GM18505 (cell line): ENCODE results near the gene AP2S1.
"Not testable (repeated sequence)": the region's sequence is repeated elsewhere in the genome, so short reads cannot be mapped to it uniquely, and the experiment has no call there.

ENCODE experiments used
- ATAC-seq: cut with Tn5 transposase; IDR thresholded peaks from one replicate; pipeline ENCODE4 v1.9.1; 2021; ENCODE audit not compliant: unreplicated experiment
- POLR2A ChIP-seq: IDR thresholded peaks from 4 replicates; pipeline ENCODE4 v1.6.1; 2011; ENCODE audit warnings: borderline replicate concordance; ENCODE audit not compliant: insufficient read depth, insufficient read length; ENCODE audit errors: extremely low read depth

AP2S1 gene

DNA sequence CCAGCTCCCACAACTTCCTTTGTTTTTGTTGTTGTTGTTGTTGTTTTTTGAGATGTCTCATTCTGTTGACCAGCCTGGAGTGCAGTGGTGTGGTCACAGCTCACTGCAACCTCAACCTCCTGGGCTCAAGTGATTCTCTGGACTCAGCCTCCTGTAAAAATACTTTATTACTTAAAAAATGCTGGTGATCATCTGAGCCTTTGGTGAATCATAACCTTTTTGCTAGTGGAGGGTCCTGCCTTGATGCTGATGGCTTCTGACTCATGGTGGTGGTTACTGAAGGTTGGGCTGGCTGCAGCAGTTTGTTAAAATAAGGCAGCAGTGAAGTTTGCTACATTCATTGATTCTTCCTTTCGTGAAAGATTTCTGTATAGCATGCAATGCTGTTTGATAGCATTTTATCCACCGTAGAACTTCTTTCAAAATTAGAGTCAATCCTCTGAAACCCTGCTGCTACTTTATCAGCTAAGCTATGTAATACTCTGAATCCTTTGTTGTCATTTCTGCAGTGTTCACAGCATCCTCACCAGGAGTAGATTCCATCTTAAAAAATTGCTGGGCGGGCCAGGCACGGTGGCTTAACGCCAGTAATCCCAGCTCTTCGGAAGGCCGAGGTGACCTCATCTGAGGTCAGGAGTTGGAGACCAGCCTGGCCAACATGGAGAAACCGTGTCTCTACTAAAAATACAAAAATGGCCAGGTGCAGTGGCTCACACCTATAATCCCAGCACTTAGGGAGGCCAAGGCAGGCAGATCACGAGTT, 28.1 kb upstream of the AP2S1 start:
- no peak for TF ChIP-seq POLR2A
- ATAC-seq = no peak

DNA sequence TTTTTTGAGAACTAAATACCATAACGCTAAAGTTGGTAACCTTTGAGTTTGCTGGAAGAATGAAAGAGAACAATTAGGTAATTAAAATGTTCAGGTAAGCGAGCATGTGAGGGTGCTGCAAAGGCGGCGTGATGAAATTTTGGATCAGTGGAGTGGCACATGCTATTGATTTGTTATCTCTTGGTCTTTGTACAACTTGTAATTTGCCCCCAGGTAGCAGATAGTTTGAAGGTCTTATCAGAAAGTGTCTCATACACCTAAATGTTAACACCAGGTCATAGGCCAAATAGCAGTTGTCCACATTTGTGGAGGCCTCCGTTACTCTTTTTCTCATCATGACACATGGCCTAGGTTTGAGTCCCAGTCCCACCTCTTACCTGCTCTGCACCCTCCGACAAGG, 25.0 kb upstream of the AP2S1 start:
- no peak for ATAC-seq
- no peak for TF ChIP-seq POLR2A

DNA sequence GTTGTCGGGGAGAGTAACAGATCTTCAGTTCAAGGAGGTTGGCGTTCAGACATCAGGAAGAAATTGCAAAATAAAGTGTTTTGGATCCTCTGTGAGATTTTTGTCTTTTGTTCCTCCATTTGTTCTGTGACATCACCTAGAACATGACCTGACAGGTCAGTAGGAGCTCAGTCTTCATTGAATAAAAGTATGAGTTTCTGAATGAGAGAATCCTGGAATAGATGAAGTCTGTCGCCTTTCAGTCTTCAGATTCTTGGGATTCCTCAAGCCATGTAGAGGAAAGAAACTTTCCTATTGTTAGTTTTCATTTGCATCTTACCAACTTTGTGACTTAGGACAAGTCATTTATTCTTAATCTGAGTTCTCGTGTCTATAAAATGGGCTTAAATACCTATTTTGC, 24.6 kb upstream of the AP2S1 start:
- no peak for TF ChIP-seq POLR2A
- ATAC-seq = no peak

DNA sequence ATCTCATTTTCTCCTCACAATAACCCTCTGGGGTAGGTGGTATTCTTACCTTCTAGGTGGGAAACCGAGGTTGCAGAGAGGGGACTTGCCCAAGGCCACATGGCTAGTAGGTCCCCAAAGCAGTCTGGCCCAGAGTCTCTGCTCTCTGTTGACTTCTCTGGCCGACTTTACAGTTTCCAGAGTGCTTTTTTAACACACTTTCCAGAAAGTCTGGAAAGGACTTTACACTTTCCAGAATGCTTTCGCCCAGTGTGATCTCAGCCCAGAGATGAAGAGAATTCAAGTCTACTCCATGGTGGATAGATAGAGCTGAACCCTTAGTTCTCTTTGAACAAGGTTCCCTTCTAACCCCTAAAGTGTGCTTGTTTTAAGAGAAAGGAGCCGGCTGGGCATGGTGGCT, 22.3 kb upstream of the AP2S1 start:
- TF ChIP-seq POLR2A = no peak
- ATAC-seq = no peak

DNA sequence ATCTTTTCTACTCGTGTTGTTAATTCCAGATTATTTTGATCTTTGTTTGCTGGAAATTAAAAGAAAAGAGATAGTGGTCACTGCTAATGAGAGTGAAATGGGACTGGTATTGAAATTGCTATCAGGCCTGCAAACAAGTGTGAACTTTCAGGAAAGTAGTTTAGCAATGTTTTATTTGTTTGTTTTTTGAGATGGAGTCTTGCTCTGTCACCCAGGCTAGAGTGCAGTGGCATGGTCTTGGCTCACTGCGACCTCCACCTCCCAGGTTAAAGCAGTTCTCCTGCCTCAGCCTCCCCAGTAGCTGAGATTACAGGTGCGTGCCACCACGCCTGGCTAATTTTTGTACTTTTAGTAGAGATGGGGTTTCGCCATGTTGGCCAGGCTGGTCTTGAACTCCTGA, 20.5 kb upstream of the AP2S1 start:
- not testable (repeated sequence) for ATAC-seq

DNA sequence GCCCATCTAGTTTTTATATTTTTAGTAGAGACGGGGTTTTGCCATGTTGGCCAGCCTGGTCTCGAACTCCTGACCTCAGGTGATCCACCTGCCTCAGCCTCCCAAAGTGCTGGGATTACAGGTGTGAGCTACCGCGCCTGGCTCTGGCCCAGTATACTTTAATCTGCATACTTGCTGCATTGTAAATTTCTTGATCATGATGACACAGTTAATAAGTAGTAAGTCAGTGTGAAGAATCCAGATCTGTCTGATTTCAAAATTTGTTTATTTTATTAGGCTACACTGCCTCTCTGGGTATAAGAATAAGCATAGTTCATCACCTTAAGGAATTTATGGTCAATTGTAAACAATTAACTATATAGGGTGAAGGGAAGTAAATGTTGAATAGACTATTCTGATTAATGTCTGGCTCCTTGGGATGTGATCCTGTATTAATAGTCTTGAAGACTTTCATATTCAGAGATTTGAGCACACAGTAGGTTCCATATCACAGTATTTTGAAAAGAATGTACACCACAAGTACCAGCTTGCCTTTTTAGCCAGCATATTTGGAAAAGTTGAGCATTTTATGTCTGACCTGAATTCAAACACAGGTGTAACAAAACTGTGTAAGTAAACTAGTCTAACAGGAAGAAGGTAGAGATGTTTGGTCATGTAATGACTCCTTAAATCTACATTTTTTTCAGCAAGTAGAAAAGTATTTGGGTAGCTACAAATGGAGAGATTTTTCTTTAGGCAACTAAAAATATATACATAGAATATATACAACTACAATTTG, 17.6 kb upstream of the AP2S1 start:
- no peak for ATAC-seq
- TF ChIP-seq POLR2A = no peak

DNA sequence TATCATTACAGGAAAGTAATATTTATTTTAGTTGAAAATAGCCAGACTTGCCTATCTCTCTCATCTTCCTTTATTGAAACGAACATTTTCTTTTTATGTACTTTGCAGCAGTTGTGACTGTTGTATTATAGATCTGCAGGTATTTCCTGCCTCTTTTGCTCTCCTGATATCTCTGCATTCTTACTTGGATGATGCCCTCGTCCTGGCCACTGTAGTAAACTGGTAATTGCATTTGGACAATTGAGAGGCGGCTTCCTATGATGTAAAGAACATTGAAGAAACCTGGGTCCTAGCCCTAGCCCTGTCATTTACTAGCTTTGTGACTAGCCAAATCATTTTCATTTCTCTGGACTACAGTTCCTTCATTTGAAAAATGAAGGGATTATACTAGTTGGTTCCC, 16.5 kb upstream of the AP2S1 start:
- ATAC-seq = no peak
- TF ChIP-seq POLR2A = no peak

DNA sequence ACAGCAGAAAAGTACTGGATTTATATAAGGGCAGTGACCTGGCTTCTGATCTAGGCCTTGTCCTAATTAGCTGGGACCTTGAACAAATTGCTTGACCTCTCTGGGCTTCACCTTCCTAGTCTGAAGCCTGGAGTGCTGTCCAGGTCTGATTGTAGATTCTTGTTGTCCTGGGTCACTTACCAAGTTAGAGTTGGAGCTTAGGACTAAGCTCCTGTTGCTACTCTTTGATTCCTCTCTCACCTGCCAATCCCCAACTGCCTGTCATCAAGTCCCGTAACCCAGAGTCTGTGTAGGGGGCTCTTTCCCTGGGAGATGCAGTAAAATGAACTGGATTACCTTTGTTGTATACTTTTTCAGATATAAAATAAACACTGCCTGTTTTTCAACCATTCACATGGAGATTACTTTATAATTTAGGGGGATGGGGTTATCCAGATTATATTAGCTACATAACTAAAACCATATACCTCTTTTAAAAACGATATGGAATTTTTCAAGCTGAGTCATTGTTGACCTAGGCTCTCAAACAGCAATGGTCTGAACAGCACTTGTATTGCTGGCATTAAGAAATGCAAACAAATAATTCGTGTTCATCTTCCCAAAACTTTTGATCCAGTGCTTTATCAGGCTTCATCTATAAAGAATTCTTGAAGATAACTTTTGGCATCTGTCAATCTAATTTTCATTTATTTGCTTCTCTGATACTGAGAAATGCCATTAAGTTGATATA, 15.9 kb upstream of the AP2S1 start:
- ATAC-seq = no peak
- TF ChIP-seq POLR2A = no peak

DNA sequence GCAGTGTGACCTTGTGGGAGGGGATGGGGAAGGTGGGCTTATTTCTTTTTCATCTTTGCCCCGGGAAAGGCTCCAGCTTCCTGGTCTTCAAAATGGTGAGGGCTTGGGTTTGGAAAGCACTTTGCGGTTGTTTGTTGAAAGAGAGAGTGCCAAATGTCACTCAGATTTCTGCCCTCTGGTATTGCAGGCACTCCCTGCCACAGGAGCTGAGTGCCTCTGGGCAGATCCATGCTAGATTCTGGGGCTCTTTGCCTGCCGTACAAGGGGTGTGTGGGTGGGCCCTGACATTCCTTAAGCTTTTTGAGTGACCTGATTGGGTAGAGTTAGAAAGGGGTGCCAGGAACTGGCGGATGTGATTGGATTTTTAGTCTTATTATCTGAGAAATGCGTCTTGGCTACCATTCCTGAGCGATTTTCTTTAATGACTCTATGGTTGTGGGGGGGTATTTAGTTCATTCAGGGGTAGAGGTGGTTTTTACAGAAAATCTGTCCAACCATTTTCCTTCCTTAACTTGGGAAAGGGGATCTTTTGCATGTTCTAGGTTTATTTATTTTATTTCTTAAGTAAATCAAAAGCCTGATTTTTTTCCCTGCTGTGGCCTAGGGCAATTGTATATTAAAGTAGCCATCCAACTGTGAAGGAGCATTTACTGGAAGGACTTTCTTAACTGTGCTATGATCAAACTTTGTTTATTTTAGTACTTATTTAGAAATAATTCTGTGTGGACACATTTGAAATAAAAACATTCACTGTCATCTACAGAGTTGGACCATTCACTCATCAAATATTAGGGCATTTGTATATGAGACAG, 13.4 kb upstream of the AP2S1 start:
- no peak for TF ChIP-seq POLR2A
- no peak for ATAC-seq

DNA sequence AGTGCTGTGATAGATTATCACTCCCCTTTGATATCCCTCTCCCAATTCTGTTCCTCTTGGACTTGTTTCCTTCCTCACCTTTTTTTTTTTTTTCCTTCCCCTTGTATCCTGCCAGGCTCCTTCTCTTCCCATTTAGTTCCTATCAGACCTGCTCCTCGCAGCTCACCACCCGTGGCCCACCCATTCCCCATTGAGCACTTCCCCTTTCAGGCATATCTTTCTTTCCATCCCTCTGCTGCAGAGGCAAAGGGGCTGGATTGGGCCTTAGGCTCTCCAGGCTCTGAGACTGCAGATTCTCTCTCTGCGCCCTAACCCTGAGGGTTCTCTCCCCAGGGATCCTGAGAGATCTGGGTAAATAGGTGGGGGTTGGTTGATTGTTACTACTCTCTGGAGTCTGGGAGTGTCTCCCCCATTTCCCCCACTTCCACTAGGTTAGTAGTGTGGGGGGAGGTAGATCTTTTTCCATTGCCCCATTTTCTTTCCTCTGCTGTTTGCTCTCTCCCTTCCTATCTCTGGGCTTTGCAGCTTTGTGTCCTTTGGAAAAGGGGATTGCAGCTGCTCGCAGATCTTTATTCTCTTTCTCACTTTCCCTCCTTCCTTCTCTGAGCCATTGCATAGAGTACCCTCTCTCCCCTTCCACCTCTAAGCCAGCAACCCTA, 12.5 kb upstream of the AP2S1 start:
- no peak for ATAC-seq
- TF ChIP-seq POLR2A = no peak

DNA sequence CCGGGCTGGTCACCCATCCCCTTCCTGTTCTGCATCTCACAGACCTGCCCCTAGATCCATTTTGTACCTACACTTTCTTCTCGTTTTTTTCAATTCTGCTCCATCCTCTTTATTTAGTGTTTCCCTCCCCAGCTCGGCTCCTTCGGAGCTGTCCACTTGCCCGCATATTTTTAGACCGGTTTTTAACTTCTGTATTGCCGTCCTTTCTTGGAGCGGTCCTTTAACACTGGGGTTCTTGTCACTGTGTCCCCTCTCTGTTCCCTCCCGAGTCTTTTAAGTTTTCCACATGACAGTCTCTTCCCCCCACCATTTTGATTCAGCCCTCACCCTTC, 11.8 kb upstream of the AP2S1 start:
- ATAC-seq = no peak
- TF ChIP-seq POLR2A = no peak

DNA sequence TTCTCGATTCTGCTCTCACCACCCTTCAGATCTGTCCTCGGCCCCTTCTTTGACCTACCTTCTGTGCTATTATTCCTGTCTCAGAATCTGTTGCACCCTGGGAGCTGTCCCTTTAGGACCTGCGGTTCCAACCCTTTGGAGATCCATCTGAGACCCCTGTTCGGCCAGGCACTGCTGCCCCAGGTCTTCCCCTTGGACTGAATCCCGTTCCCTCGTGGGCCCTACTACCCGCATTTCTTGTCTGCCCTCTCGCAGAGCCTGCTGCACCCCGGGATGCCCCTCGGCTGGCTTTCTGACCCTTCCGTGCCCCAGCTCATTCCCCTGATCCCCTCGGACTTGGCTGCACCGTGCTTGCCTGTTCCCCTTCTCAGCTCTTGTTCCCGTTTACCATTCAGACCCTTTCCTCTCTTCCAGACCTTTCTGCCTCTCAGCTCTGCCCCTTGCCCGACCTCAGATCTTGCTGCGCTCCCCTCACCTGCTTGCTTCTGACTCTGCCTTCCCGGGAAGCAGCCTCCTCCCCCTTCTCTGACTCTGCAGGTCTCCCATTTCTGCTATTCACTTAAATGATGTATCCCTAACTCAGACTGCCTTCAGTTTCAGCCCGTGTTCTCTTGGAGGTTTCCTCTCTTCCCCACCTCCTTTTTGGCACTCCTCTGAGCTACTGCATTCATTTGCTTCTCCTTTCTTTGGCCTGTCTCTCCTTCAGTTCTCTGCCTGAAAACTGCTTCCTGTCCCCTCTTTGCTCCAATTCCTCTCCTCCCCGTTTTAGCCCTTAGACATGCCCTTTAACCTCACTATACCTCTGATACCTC, 11.3 kb upstream of the AP2S1 start:
- TF ChIP-seq POLR2A = no peak
- ATAC-seq = no peak

DNA sequence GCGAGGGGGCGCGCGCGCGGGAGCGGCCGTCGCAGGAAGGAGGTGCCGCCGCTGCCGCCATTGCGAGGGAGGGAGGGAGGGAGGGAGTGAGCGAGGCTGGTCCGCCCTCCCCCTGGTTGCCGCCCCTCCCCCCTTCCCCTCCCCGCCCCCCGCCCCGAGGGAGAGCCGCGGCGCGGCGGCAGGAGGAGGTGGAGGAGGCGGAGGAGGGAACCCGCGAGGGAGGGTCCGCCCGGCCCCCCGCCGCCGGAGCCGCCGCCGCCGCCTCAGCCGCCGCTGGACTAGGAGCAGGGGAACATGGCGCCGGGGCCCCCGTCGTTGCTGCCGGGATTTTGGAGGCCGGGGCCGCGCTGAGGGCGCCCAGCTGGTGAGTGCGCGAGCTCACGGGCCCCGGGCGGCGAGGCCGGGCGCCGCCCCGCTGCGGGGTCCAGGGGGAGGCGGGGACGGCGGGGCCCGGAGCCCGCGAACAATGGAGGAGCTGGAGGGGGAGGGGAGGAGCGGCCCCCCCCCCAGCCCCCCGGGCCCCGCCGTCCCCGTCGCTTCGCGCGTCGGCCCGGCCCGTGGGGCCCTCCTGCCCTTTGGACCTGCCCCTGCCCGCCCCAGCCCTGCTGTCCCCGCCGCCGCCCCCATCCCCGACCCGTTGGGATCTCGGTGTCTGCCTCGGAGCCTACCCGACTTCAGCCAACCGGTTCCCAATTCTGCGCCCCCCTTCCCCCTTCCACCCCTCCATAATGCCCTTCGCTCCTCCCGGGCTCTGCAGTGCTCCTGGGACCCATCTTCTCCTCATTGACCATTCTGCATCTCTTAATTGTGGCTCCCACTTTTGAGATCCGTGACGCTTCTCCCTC, 10.4 kb upstream of the AP2S1 start, which contains the start of gene ARHGAP35:
ARHGAP35 (plus strand) TSS at position 152 of the 845 bp plus-strand sequence. CDS start 57,679 bp downstream, outside the sequence.
- TF ChIP-seq POLR2A = no peak
- ATAC-seq = peak; percentile 7
